HG03558 (cell line): ENCODE measurements around the gene DNAH10.

ENCODE experiments used
- ATAC-seq: cut with Tn5 transposase; IDR thresholded peaks from one replicate; pipeline ENCODE4 v1.9.1; 2021; ENCODE audit warnings: moderate number of reproducible peaks; ENCODE audit not compliant: unreplicated experiment; ENCODE audit errors: extremely low read depth

The DNAH10 gene

GRCh38 chr12:123960029-123960735 lies 198.1 kb downstream of the DNAH10 start:
- ATAC-seq = no peak

GRCh38 chr12:123960856-123961255 lies 198.8 kb downstream of the DNAH10 start:
- no peak for ATAC-seq

- ATAC-seq = no peak
Measured at GRCh38 chr12:123961585-123962345, 199.7 kb downstream of the DNAH10 start.

DNA sequence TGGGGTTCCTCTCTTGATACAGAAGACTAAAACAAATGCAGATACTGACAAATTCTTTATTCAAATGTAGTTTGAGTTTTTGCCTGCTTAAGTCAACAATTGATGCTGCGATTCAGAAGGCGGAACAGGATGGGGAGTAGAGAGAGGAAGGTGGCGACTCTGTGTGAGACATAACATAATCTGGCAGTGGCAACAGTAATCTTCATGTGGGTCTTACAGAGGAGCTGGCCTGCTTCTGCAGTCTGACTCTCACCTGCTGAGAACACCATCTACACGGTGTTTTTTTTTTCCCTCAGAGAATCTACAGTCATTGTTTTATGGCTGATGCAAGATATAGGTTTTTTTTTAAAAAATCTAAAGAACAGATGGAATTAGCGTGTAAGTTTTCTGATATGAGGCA lies 200.4 kb downstream of the DNAH10 start:
- no peak for ATAC-seq

- ATAC-seq = no peak
Measured at GRCh38 chr12:123963821-123964220, 201.7 kb downstream of the DNAH10 start.

DNA sequence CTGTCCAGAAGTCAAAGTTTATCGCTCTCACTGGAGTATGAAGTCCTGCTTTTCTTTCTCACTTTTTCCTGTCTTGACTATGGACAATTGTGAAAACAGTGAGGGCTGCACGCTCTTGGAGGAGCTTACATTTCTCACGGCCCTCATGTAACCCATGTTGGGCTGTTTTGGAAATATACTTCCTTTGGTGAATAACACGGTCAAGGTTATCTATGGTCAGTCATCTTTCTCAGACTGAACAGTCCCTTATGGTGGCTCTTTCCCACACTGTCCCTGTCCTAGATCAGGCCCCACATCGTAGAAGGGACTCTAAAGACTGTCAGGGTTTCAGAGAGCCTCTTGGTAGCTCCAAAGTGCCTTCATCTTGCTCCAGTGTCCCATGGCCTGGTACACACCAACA lies 203.3 kb downstream of the DNAH10 start:
- ATAC-seq = no peak

DNA sequence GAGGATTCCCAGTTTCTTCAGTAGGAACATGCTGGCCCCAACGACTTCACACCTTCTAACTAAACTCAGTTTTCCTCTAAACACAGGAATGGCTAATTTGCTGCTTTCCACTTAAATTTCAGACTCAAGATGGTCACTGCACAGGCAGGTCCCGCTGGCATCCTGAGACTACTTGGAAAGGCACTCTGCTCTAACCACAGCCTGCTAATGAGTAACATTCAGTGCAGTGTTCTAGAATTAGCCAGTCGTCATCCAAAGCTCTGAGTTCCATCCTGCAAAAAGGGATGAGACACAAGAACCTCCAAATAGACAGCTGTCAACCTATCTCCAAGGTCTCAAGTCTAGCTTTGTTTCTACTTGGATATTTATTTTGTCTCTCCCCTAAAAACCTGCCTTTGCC lies 204.5 kb downstream of the DNAH10 start:
- no peak for ATAC-seq

GRCh38 chr12:123967121-123967586 lies 205.1 kb downstream of the DNAH10 start:
- no peak for ATAC-seq

GRCh38 chr12:123971449-123971769 lies 209.3 kb downstream of the DNAH10 start:
- no peak for ATAC-seq

DNA sequence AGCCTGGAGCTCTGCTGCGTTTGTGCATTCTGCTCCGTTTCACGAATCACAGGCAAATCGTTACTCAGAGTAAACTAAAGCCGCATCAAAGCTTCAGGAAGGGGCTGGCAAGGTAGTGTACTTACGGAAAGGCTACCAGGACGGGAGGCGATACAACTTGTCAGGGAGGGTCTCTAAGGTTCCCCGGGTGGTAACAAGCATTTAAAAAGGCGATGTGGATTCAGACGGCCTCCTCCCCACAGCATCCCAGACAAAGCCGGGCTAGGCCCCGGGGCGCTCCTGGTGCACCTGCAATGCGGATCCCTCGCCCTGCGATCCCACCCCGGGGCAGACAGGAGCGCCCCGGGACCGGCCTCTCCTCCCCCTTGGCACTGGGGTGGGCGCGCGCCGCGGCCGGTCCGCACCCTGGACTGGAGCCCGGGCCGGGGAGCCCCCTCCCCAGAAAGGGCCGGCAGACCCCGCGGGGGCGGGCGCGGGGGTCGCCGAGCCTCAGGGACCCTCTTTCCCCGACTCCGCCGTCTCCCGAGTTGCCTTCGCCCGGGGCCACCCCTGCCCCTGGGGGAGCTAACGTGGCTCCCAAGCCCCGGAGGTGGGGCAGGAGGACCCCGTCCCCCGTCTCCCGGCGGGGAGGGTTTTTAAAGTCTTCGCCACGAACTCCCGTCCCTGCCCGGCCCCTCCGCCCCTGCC lies 209.8 kb downstream of the DNAH10 start:
- no peak for ATAC-seq

DNA sequence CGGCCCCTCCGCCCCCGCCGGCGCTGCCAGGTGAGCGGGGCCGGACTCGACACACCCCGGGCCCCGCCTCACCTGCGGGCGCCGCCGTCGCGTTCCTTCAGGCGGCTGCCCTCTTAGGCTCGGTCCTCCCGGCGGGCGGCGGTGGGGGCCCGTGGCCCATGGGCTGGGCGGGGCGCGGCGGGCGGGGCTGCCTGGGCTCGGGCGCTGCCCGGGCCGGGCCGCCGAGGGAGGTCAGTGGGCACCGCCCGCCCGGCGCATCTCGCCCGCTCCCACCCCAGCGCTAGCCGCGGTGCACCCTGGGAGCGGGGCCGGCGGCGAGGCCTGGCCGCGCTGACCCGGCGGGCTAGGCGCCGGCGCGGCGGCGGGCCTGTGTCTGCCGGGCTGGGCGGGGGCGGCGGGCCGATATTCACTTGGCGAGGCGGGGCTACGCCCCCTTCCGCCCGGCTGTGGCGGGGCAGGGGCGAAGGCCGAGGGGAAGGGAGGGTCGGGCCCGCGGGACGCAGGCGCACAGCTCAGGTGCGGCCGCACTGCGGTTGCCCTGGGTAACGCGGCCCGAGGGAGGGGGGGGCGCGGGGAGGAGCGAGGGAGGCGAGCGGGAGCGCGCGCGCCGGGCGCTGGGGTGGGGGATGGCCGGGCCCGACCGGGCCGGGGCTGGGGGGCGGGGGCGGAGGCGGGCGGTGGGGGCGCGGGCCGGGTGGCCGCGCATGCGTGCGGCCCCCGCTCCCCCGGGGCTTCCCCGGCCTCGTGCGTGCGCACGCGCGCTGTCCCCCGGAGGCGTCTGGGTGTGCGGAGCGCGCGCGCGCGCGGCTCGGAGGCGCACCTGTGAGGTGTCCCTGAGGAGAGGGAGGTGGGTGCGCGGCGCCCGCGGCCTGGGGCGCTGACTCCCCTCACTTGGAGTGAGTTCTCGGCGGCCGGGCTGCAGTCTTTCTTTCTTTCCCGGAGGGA lies 210.6 kb downstream of the DNAH10 start, which contains the start of the genes CCDC92 and ZNF664:
CCDC92 (minus strand) TSS at position 375 of the 945 bp plus-strand sequence. CDS start 28,526 bp downstream, outside the sequence.
ZNF664 (plus strand) TSS at position 759 of the 945 bp plus-strand sequence. CDS start 38,930 bp downstream, outside the sequence.
- ATAC-seq = peak; percentile 61

DNA sequence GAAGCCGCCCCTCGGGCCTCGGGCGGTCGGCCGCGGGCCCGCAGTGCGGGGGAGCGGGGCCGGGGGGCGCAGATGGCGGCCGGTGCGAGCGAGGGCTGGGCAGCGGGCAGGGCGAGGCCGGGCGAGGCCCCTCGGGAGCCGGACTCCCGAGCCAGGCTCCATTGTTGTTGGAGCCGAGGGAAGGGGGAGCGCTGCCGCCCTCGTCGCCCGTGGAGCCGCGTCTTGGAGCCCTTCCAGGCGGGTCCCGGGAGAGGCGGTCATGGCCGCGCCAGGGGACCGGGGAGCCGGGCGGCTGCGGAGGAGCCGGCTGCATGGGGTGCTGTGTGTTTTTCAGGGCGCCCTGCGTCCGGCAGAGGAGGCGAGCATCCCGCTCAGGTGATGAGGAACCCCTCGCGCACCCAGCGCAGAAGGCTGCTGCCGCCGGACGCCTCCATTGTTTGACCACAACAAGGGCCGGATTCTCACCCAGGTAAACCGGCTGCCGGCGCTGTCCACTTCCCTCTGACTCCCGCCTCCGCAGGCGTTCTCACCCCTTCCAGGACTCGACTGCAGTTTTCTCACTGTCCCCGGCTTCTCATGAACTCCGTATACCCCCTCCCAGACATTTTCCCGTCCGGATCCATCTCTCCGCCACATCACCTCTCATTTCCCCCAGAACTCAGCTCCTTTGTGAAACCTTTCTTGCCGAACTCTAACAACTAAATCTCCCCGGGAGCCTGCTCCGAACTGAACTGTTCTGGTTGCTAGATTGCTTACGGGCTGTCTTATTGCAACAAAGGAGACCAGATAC lies 211.6 kb downstream of the DNAH10 start:
- no peak for ATAC-seq

GRCh38 chr12:123976227-123976826 lies 214.2 kb downstream of the DNAH10 start:
- ATAC-seq = no peak

DNA sequence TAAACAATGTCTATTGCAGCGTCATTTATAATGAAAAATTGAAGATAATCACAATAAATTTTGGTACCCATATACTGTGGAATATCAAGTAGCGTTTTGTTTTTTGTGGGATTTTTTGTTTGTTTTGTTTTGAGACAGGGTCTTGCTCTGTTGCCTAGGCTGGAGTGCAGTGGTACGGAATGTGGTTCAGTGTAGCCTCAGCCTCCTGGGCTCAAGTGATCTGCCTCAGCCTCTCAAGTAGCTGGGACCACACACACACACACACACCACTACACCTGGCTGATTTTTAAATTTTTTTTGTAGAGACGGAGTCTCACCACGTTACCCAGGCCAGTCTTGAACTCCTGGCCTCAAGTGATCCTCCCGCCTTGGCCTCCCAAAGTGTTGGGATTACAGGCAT lies 217.5 kb downstream of the DNAH10 start:
- no peak for ATAC-seq

GRCh38 chr12:123982269-123982668 lies 220.2 kb downstream of the DNAH10 start:
- no peak for ATAC-seq

GRCh38 chr12:123983822-123984485 lies 221.9 kb downstream of the DNAH10 start:
- ATAC-seq = no peak

DNA sequence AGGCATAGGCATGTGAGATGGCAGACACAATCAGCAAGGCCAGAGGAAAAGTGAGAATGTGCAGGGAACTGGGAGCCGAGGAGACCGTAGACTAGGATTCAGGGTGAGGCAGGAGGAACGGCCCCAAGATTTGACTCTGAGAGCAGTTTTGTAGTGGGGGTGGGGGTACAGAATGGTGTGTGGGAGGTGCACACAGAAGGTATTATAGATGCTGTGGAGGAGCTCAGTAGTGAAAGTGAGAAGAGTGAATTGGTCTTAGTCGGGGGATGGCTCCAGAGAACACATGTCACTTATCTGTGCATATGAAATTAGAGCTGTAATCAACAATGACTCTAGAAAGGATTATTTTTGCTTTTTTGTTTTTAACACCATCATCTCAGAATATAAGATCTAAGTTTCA lies 222.8 kb downstream of the DNAH10 start:
- ATAC-seq = no peak
